GM12874 (cell line): ENCODE measurements around the gene UPF1.

Experiments used
- CTCF ChIP-seq: IDR thresholded peaks from 2 replicates; pipeline ENCODE4 v1.5.1; 2011; ENCODE audit warnings: low read depth, mild to moderate bottlenecking, control low read depth, low read length, moderate library complexity; ENCODE audit not compliant: insufficient read depth

Gene UPF1

GRCh38 chr19:18898081-18898606, 66.4 kb downstream of the UPF1 start:
- no peak for TF ChIP-seq CTCF

GRCh38 chr19:18898607-18899408, 67.0 kb downstream of the UPF1 start:
- no peak for TF ChIP-seq CTCF

- no peak for TF ChIP-seq CTCF
These were observed 68.1 kb downstream of the UPF1 start for GRCh38 chr19:18899624-18900560.

- TF ChIP-seq CTCF, result no peak
These were observed 69.1 kb downstream of the UPF1 start for GRCh38 chr19:18900700-18901481.

GRCh38 chr19:18901491-18901890, 69.7 kb downstream of the UPF1 start:
- TF ChIP-seq CTCF, result no peak

- TF ChIP-seq CTCF, result no peak
These were observed 71.6 kb downstream of the UPF1 start for GRCh38 chr19:18903156-18904037.
